Measurements from ENCODE around the gene WWOX. TPM values are rescaled to one million over a fixed set of nuclear protein-coding genes. Genes with fewer than 3 reads are reported as not detected.
"Not testable (repeated sequence)": the region's sequence is repeated elsewhere in the genome, so short reads cannot be mapped to it uniquely, and the experiment has no call there.

WWOX gene
- total RNA-seq, 1 donor from 2014 or later: 28.2 TPM

DNA sequence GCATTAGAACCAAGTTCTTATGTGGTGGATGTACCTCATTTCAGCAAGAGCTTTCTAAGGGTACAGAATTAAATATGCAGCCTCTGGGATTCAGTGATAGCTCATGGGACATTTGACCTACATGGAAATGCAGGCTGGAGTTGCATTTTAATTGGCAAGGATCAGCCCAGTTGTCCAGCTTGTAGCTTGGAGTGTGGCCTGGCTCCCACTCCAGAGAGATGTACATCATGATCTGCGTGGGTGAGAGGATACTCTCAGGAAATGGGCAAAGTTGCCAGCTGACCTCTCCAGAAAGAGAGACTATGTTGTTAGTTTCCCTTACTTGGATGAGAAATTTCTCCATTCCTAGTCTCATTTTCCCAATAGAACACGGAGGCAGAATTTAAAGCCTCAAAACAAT, 945.7 kb downstream of the WWOX start:
- Mint-ChIP-seq H3K36me3 (ENCODE audit: unreplicated experiment) (no peaks in the 10 kb centered on the region), H3K9me3 (ENCODE audit: unreplicated experiment) (no peaks in the 10 kb centered on the region), H3K27me3 (ENCODE audit: unreplicated experiment) (no peaks in the 10 kb centered on the region), H3K4me1 (ENCODE audit: unreplicated experiment) (no peaks in the 10 kb centered on the region), H3K27ac (ENCODE audit: unreplicated experiment) (no peak overlapping the region), H3K4me3 (ENCODE audit: unreplicated experiment) (no peak overlapping the region)
- DNase-seq (ENCODE audit: extremely low spot score, unreplicated experiment): peak; percentile 11
- TF ChIP-seq, protein P1, sequence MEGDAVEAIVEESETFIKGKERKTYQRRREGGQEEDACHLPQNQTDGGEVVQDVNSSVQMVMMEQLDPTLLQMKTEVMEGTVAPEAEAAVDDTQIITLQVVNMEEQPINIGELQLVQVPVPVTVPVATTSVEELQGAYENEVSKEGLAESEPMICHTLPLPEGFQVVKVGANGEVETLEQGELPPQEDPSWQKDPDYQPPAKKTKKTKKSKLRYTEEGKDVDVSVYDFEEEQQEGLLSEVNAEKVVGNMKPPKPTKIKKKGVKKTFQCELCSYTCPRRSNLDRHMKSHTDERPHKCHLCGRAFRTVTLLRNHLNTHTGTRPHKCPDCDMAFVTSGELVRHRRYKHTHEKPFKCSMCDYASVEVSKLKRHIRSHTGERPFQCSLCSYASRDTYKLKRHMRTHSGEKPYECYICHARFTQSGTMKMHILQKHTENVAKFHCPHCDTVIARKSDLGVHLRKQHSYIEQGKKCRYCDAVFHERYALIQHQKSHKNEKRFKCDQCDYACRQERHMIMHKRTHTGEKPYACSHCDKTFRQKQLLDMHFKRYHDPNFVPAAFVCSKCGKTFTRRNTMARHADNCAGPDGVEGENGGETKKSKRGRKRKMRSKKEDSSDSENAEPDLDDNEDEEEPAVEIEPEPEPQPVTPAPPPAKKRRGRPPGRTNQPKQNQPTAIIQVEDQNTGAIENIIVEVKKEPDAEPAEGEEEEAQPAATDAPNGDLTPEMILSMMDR (IDR thresholded peaks at IDR 0.05): no peak

DNA sequence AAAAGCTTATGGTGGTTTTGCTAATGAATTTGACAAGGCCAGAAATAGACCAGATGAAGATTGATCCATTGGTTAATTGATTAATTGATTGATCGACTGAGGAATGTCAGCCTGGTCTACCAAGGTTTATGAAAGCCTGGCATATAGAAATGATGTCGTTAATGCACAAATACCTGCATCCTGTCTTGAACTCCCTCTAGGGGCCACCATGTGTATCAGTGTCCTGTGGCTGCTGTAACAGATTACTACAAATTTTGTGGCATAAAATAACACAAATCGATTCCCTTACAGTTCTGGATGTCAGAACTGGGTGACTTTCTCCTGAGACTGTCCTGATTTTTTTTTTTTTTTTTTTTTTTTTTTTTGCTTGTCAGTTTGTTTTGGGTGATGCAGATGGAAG, 947.9 kb downstream of the WWOX start:
- Mint-ChIP-seq H3K9me3 (ENCODE audit: unreplicated experiment) (no peaks in the 10 kb centered on the region), H3K27me3 (ENCODE audit: unreplicated experiment) (no peaks in the 10 kb centered on the region), H3K4me3 (ENCODE audit: unreplicated experiment) (no peak overlapping the region), H3K36me3 (ENCODE audit: unreplicated experiment) (no peaks in the 10 kb centered on the region), H3K27ac (ENCODE audit: unreplicated experiment) (no peak overlapping the region), H3K4me1 (ENCODE audit: unreplicated experiment) (no peaks in the 10 kb centered on the region)
- TF ChIP-seq, protein P1 (IDR thresholded peaks at IDR 0.05): peak; percentile 54
- DNase-seq (ENCODE audit: extremely low spot score, unreplicated experiment): peak; percentile 7

DNA sequence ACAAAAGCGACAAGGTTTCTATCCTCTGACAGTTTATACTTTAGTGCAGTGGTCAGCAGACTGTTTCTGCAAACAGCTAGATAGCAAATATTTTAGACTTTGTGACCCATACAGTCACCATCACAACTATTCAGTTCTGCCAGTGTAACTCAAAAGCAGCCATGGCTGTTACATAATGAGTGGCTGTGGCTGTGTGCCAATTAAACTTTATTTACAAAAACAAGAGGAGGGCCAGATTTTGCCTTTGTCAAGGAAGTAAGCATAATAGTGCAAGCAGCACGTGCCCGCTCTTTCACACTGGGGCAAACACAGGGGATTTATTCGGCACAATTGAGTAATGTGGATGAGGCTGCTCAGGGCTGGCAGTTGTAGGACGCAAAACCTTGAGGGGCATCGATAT, 949.6 kb downstream of the WWOX start:
- Mint-ChIP-seq H3K36me3 (ENCODE audit: unreplicated experiment) (no peaks in the 10 kb centered on the region), H3K27me3 (ENCODE audit: unreplicated experiment) (no peaks in the 10 kb centered on the region), H3K4me1 (ENCODE audit: unreplicated experiment) (no peaks in the 10 kb centered on the region), H3K4me3 (ENCODE audit: unreplicated experiment) (no peak overlapping the region), H3K9me3 (ENCODE audit: unreplicated experiment) (no peaks in the 10 kb centered on the region), H3K27ac (ENCODE audit: unreplicated experiment) (no peak overlapping the region)
- DNase-seq (ENCODE audit: extremely low spot score, unreplicated experiment): peak; percentile 57
- TF ChIP-seq, protein P1 (IDR thresholded peaks at IDR 0.05): no peak

DNA sequence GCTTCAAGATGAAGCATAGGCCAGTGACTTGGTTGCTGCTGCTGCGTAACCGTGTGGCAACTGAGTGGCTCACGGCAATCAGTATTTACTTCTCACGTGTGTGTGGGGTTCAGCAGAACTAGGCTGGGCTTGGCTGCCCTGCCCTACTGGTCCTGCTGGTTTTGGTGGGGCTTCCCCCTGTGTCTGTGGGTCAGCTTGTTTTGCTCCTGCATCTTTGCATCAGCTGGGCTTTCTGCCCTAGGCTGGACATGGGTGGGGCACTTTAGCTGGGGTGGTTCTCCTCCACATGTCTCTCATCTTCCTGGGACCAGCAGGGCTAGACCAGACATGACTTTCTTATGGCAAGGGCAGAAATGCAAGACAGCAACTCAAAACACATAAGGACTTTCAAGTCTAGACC, 950.6 kb downstream of the WWOX start:
- peak; percentile 34 for DNase-seq (ENCODE audit: extremely low spot score, unreplicated experiment)
- Mint-ChIP-seq H3K27me3 (ENCODE audit: unreplicated experiment) (no peaks in the 10 kb centered on the region), H3K9me3 (ENCODE audit: unreplicated experiment) (no peaks in the 10 kb centered on the region), H3K27ac (ENCODE audit: unreplicated experiment) (no peak overlapping the region), H3K36me3 (ENCODE audit: unreplicated experiment) (no peaks in the 10 kb centered on the region), H3K4me1 (ENCODE audit: unreplicated experiment) (no peaks in the 10 kb centered on the region), H3K4me3 (ENCODE audit: unreplicated experiment) (no peak overlapping the region)
- TF ChIP-seq, protein P1 (IDR thresholded peaks at IDR 0.05): no peak

DNA sequence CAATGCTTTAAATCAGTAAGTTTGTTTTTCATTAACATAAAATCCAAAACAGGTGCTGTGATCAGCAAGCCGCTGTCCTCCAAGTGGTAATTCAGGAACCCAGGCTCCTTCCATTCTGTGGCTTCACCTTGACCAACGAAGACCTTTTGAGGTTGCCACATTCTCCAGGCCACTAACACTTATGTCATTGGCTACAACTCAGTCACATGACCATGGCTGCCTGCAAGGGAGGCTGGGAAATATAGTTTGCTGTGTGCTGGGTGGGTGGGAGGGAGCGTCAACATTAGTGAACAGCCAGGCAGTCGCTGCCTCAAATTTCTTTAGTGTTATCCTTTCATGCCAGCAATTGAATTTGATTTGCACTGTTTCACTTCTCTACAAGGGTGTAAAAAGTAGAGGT, 951.9 kb downstream of the WWOX start:
- TF ChIP-seq, protein P1 (IDR thresholded peaks at IDR 0.05): no peak
- Mint-ChIP-seq H3K27me3 (ENCODE audit: unreplicated experiment) (no peaks in the 10 kb centered on the region), H3K27ac (ENCODE audit: unreplicated experiment) (no peak overlapping the region), H3K9me3 (ENCODE audit: unreplicated experiment) (peaks cover 4% of the 10 kb centered on the region), H3K4me3 (ENCODE audit: unreplicated experiment) (no peak overlapping the region), H3K4me1 (ENCODE audit: unreplicated experiment) (no peaks in the 10 kb centered on the region), H3K36me3 (ENCODE audit: unreplicated experiment) (no peaks in the 10 kb centered on the region)
- DNase-seq (ENCODE audit: extremely low spot score, unreplicated experiment): no peak

DNA sequence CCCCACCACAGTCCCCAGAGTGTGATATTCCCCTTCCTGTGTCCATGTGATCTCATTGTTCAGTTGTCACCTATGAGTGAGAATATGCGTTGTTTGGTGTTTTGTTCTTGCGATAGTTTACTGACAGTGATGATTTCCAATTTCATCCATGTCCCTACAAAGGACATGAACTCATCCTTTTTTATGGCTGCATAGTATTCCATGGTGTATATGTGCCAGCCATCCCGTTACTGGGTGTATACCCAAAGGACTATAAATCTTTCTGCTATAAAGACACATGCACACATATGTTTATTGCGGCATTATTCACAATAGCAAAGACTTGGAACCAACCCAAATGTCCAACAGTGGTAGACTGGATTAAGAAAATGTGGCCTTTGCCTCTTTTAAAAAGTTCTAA, 952.7 kb downstream of the WWOX start:
- not testable (repeated sequence) for DNase-seq (ENCODE audit: extremely low spot score, unreplicated experiment); H3K27me3 Mint-ChIP-seq (ENCODE audit: unreplicated experiment); H3K4me1 Mint-ChIP-seq (ENCODE audit: unreplicated experiment); H3K27ac Mint-ChIP-seq (ENCODE audit: unreplicated experiment); H3K4me3 Mint-ChIP-seq (ENCODE audit: unreplicated experiment); H3K9me3 Mint-ChIP-seq (ENCODE audit: unreplicated experiment); H3K36me3 Mint-ChIP-seq (ENCODE audit: unreplicated experiment)
